K562 (cell line): Measurements from ENCODE around the gene CYSTM1. TPM values are rescaled to one million over a fixed set of nuclear protein-coding genes. Genes with fewer than 3 reads are reported as not detected.

Source experiments
- BHLHE40 ChIP-seq: IDR thresholded peaks from 2 replicates; pipeline ENCODE4 v1.6.1; 2011; ENCODE audit warnings: low read length, improper control_type of control experiment
- C11orf30 ChIP-seq: fragments of 450-650 bp; IDR thresholded peaks from 2 replicates; pipeline ENCODE4 v1.6.1; 2016; ENCODE audit warnings: low read depth, mild to moderate bottlenecking
- CHD2 ChIP-seq: IDR thresholded peaks from 2 replicates; pipeline ENCODE4 v1.6.1; 2011; ENCODE audit warnings: low read depth, low read length
- GABPA ChIP-seq: fragments of 200-800 bp; sonication (Bioruptor generic); conservative IDR thresholded peaks from 2 replicates; pipeline ENCODE4 v1.6.1; 2016; ENCODE audit warnings: low read depth, missing genetic modification characterization, missing compliant biosample characterization
- GABPB2 ChIP-seq: fragments of 250-450 bp; sonication (Bioruptor Pico); conservative IDR thresholded peaks from 2 replicates; pipeline ENCODE4 v1.5.1; 2021; ENCODE audit warnings: mild to moderate bottlenecking
- L3MBTL2 ChIP-seq: fragments of 450-650 bp; IDR thresholded peaks from 2 replicates; pipeline ENCODE4 v1.6.1; 2016; ENCODE audit warnings: mild to moderate bottlenecking, moderate library complexity
- MTA2 ChIP-seq: fragments of 450-650 bp; IDR thresholded peaks from 2 replicates; pipeline ENCODE4 v1.6.1; 2016; ENCODE audit warnings: low read depth
- NCOA6 ChIP-seq: fragments of 450-650 bp; IDR thresholded peaks from 2 replicates; pipeline ENCODE4 v1.6.1; 2017; ENCODE audit warnings: mild to moderate bottlenecking
- NUFIP1 ChIP-seq: fragments of 450-650 bp; IDR thresholded peaks from 2 replicates; pipeline ENCODE4 v1.6.1; 2018; ENCODE audit not compliant: partially characterized antibody
- POLR3G ChIP-seq: IDR thresholded peaks from 2 replicates; pipeline ENCODE4 v1.6.1; 2011; ENCODE audit not compliant: insufficient read length, insufficient replicate concordance; ENCODE audit errors: extremely low read depth
- RCOR1 ChIP-seq, 2 experiments: IDR thresholded peaks; 2 replicates each; pipeline ENCODE4 v1.6.1; 2012; ENCODE audit warnings: low read depth in 2 of 2, low read length in 2 of 2, borderline replicate concordance in 1 of 2, improper control_type of control experiment in 1 of 2
- SAFB ChIP-seq: fragments of 200-400 bp; formaldehyde crosslinking; IDR thresholded peaks from 2 replicates; pipeline ENCODE4 v1.6.1; 2017; ENCODE audit warnings: low read depth, low read length, borderline replicate concordance
- SP2 ChIP-seq: IDR thresholded peaks from 2 replicates; pipeline ENCODE4 v1.6.1; 2011; ENCODE audit warnings: mild to moderate bottlenecking, low read depth, low read length, moderate library complexity; ENCODE audit not compliant: poor library complexity, severe bottlenecking; ENCODE audit errors: extremely low read depth
- SUPT5H ChIP-seq: fragments of 450-650 bp; IDR thresholded peaks from 2 replicates; pipeline ENCODE4 v1.6.1; 2016
- TAF15 ChIP-seq: fragments of 200-400 bp; formaldehyde crosslinking; IDR thresholded peaks from 2 replicates; pipeline ENCODE4 v1.6.1; 2017; ENCODE audit warnings: mild to moderate bottlenecking, low read depth, low read length, moderate library complexity
- ZFP36 ChIP-seq: fragments of 150-350 bp; IDR thresholded peaks from 2 replicates; pipeline ENCODE4 v1.6.1; 2018; ENCODE audit warnings: low read length, low read depth; ENCODE audit not compliant: partially characterized antibody
- ZNF184 ChIP-seq: sonication (generic); formaldehyde crosslinking; IDR thresholded peaks from 2 replicates; pipeline ENCODE4 v1.5.0; 2020; ENCODE audit warnings: missing genetic modification reagents
- ZNF232 ChIP-seq: sonication (generic); formaldehyde crosslinking; IDR thresholded peaks from 2 replicates; pipeline ENCODE4 v1.8.0; 2022; ENCODE audit warnings: mild to moderate bottlenecking, missing genetic modification reagents
- polyA plus RNA-seq, 8 experiments: library from polyadenylated mRNA; depleted of rRNA in 4 of 8; stranded (reverse) in 5 of 8; unstranded in 3 of 8; fragments of >200 nt; fragmentation: Nextera tagmentation in 2 of 8; fragmentation: Illumina TruSeq in 1 of 8; extraction: Ambion mirVana in 2 of 8; extraction: Trizol in 1 of 8; gene quantifications; 2 replicates each; pipeline versions ENCODE4 v1.2.1 to v1.2.3, GENCODE V29; 2011 to 2014; ENCODE audit warnings: inconsistent platforms in 1 of 8, missing spikeins in 1 of 8
- total RNA-seq, 7 experiments: library from RNA; depleted of rRNA in 6 of 7; stranded (reverse); fragments of >200 nt in 6 of 7; fragmentation: Illumina TruSeq in 2 of 7; extraction: Trizol in 2 of 7; gene quantifications; 2 replicates each; pipeline versions ENCODE4 v1.2.1 to v1.2.3, GENCODE V29; 2011 to 2021; ENCODE audit warnings: low replicate concordance in 1 of 7
- TF ChIP-seq, protein P1 (sequence below): fragments of 450-650 bp; IDR thresholded peaks from 2 replicates; pipeline ENCODE4 v1.6.1; 2016
- TF ChIP-seq, protein P2 (sequence below), 2 experiments: fragments of 450-650 bp in 1 of 2; sonication (generic) in 1 of 2; formaldehyde crosslinking in 1 of 2; IDR thresholded peaks in 1 of 2; conservative IDR thresholded peaks in 1 of 2; 2 replicates each; pipeline versions ENCODE4 v1.6.1 to v1.8.1; 2016 to 2023; ENCODE audit warnings: mild to moderate bottlenecking in 2 of 2, moderate library complexity in 2 of 2, inconsistent platforms in 1 of 2, missing genetic modification reagents in 1 of 2
- TF ChIP-seq, protein P3 (sequence below): fragments of 250-450 bp; sonication (Bioruptor Pico); IDR thresholded peaks from 2 replicates; pipeline ENCODE4 v1.9.0; 2021; ENCODE audit warnings: mild to moderate bottlenecking
- TF ChIP-seq, protein P4 (sequence below): IDR thresholded peaks from 2 replicates; pipeline ENCODE4 v1.6.1; 2012; ENCODE audit warnings: low read depth, low read length, improper control_type of control experiment, borderline replicate concordance
- TF ChIP-seq, protein P5 (sequence below): fragments of 250-450 bp; sonication (Bioruptor Pico); IDR thresholded peaks from 2 replicates; pipeline ENCODE4 v1.8.0; 2022; ENCODE audit warnings: inconsistent platforms, mild to moderate bottlenecking, moderate library complexity, borderline replicate concordance

CYSTM1 gene
- total and polyA plus RNA-seq, 9 of the 15 experiments (the other 6 are each of a cell fraction or from before 2014, with no cell fraction given): 76.1 to 422 (median 108) TPM

DNA sequence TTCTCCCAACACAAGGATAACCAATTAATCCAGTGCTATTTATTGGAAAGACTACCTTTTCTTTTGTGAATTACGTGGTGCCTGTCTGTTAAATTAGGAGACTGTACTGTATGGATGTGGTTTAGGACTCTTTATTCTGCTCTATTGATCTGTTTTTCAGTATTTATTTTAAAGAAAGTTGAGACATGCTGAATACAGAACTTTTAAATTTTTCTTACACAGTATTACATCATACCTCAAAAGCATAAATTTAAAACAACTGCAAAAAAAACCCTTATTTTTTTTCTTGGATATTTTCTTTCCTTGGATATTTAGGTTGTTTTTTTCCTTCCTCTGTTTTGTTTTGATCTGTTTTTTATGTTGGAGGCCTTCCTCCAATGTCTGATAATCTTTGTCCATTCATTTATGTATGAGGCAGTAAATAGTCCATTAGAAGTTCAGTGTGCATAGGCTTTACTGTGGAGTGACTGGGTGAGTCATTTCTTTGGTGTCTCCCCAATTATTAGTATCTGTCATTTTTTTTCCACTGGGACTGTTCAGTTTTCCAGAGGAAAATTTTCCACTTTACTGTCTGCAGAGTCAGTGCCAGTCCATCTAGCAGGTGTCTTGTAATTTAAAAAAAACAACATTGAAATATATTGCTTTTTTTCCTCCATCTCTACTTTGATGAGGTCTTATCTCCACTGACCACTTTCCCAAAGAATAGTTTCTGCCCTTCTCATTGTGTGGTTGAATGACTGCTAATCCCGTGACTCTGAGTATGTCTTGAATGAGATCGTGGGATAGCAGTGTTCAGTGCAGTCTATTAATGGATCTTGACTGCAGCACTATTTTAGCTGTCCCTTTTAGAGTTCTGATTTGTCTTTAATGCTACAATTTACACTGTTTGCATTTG is 15.2 kb downstream of the CYSTM1 start (continued):
- no peak for TF ChIP-seq POLR3G
- TF ChIP-seq CHD2: no peak
- TF ChIP-seq, protein P1, sequence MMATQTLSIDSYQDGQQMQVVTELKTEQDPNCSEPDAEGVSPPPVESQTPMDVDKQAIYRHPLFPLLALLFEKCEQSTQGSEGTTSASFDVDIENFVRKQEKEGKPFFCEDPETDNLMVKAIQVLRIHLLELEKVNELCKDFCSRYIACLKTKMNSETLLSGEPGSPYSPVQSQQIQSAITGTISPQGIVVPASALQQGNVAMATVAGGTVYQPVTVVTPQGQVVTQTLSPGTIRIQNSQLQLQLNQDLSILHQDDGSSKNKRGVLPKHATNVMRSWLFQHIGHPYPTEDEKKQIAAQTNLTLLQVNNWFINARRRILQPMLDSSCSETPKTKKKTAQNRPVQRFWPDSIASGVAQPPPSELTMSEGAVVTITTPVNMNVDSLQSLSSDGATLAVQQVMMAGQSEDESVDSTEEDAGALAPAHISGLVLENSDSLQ: peak; percentile 70
- TF ChIP-seq RCOR1 (IDR thresholded peaks at IDR 0.05; ENCODE audit: borderline replicate concordance in 1 of 2, low read depth in 2 of 2, low read length in 2 of 2): peak in 1 of 2 experiments; percentile 88; a peak in 2 of 4 replicates
- TF ChIP-seq L3MBTL2: peak; percentile 46; the same call in 1 of the 2 replicates
- no peak for TF ChIP-seq SAFB
- no peak for TF ChIP-seq SUPT5H
- TF ChIP-seq NCOA6: no peak
- no peak for TF ChIP-seq ZNF232 (CRISPR knock-in tag)
- no peak for TF ChIP-seq SP2
- TF ChIP-seq C11orf30: no peak
- TF ChIP-seq MTA2: peak; percentile 57
- TF ChIP-seq, protein P2, sequence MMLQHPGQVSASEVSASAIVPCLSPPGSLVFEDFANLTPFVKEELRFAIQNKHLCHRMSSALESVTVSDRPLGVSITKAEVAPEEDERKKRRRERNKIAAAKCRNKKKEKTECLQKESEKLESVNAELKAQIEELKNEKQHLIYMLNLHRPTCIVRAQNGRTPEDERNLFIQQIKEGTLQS (IDR thresholded peaks at IDR 0.05): peak; percentile 93
- TF ChIP-seq, protein P2 (CRISPR knock-in tag; conservative IDR thresholded peaks at IDR 0.05): 0 out of 2 replicates have a peak, but pooled peaks have one; percentile 39
- TF ChIP-seq, protein P3, sequence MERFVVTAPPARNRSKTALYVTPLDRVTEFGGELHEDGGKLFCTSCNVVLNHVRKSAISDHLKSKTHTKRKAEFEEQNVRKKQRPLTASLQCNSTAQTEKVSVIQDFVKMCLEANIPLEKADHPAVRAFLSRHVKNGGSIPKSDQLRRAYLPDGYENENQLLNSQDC (CRISPR knock-in tag): no peak
- TF ChIP-seq, protein P4, sequence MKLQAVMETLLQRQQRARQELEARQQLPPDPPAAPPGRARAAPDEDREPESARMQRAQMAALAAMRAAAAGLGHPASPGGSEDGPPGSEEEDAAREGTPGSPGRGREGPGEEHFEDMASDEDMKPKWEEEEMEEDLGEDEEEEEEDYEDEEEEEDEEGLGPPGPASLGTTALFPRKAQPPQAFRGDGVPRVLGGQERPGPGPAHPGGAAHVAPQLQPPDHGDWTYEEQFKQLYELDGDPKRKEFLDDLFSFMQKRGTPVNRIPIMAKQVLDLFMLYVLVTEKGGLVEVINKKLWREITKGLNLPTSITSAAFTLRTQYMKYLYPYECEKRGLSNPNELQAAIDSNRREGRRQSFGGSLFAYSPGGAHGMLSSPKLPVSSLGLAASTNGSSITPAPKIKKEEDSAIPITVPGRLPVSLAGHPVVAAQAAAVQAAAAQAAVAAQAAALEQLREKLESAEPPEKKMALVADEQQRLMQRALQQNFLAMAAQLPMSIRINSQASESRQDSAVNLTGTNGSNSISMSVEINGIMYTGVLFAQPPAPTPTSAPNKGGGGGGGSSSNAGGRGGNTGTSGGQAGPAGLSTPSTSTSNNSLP: peak; percentile 76
- TF ChIP-seq, protein P5, sequence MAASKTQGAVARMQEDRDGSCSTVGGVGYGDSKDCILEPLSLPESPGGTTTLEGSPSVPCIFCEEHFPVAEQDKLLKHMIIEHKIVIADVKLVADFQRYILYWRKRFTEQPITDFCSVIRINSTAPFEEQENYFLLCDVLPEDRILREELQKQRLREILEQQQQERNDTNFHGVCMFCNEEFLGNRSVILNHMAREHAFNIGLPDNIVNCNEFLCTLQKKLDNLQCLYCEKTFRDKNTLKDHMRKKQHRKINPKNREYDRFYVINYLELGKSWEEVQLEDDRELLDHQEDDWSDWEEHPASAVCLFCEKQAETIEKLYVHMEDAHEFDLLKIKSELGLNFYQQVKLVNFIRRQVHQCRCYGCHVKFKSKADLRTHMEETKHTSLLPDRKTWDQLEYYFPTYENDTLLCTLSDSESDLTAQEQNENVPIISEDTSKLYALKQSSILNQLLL: no peak
- no peak for TF ChIP-seq GABPB2
- no peak for TF ChIP-seq ZNF184 (CRISPR knock-in tag)
- TF ChIP-seq GABPA: 0 out of 2 replicates have a peak, but pooled peaks have one; percentile 15
- no peak for TF ChIP-seq TAF15
- TF ChIP-seq ZFP36: no peak
- no peak for TF ChIP-seq NUFIP1
- TF ChIP-seq BHLHE40: peak; percentile 97
